Parathyroid adenoma (tissue), 2 donors: Measurements from ENCODE around the gene ADARB2.

Source experiments
- H2AFZ ChIP-seq: fragments of 300-600 bp; sonication (generic); one replicate; pipeline ENCODE4 v1.7.0; 2017; ENCODE audit warnings: antibody characterized with exemption, mild to moderate bottlenecking
- H3K27ac ChIP-seq: fragments of 300-600 bp; sonication (generic); one replicate; pipeline ENCODE4 v1.7.0; 2017
- H3K27me3 ChIP-seq: fragments of 300-600 bp; sonication (generic); one replicate; pipeline ENCODE4 v1.7.0; 2017; ENCODE audit warnings: low read length; ENCODE audit not compliant: control insufficient read depth, insufficient read depth
- H3K36me3 ChIP-seq: fragments of 300-600 bp; sonication (generic); one replicate; pipeline ENCODE4 v1.7.0; 2017; ENCODE audit warnings: low read length; ENCODE audit not compliant: control insufficient read depth, insufficient read depth
- H3K4me1 ChIP-seq: fragments of 300-600 bp; sonication (generic); one replicate; pipeline ENCODE4 v1.7.0; 2017; ENCODE audit warnings: control low read depth
- H3K4me2 ChIP-seq: fragments of 300-600 bp; sonication (generic); one replicate; pipeline ENCODE4 v1.7.0; 2017; ENCODE audit warnings: low read length
- H3K4me3 ChIP-seq: fragments of 300-600 bp; sonication (generic); one replicate; pipeline ENCODE4 v1.7.0; 2017; ENCODE audit warnings: low read depth, low read length
- H3K79me2 ChIP-seq: fragments of 300-600 bp; sonication (generic); one replicate; pipeline ENCODE4 v1.7.0; 2017; ENCODE audit warnings: control low read depth
- H3K9ac ChIP-seq: fragments of 300-600 bp; sonication (generic); one replicate; pipeline ENCODE4 v1.7.0; 2017; ENCODE audit warnings: mild to moderate bottlenecking
- H3K9me3 ChIP-seq: fragments of 300-600 bp; sonication (generic); one replicate; pipeline ENCODE4 v1.7.0; 2017; ENCODE audit warnings: low read length; ENCODE audit not compliant: control insufficient read depth
- TF ChIP-seq, protein P1 (sequence below): fragments of 300-600 bp; sonication (generic); IDR thresholded peaks from one replicate; pipeline ENCODE4 v1.7.0; 2017; ENCODE audit warnings: antibody characterized with exemption, mild to moderate bottlenecking
- donor health status: primary hyperparathyroidism.

ADARB2 gene

GRCh38 chr10:1402016-1402770 is 335.1 kb downstream of the ADARB2 start:
- Histone ChIP-seq H3K4me1 (no peaks in the 10 kb centered on the region), H3K27me3 (no peaks in the 10 kb centered on the region), H3K79me2 (no peaks in the 10 kb centered on the region), H3K27ac (no peak overlapping the region), H3K36me3 (no peaks in the 10 kb centered on the region), H3K9ac (no peak overlapping the region), H3K4me2 (no peak overlapping the region), H2AFZ (no peak overlapping the region), H3K9me3 (no peaks in the 10 kb centered on the region), H3K4me3 (no peak overlapping the region)
- TF ChIP-seq, protein P1, sequence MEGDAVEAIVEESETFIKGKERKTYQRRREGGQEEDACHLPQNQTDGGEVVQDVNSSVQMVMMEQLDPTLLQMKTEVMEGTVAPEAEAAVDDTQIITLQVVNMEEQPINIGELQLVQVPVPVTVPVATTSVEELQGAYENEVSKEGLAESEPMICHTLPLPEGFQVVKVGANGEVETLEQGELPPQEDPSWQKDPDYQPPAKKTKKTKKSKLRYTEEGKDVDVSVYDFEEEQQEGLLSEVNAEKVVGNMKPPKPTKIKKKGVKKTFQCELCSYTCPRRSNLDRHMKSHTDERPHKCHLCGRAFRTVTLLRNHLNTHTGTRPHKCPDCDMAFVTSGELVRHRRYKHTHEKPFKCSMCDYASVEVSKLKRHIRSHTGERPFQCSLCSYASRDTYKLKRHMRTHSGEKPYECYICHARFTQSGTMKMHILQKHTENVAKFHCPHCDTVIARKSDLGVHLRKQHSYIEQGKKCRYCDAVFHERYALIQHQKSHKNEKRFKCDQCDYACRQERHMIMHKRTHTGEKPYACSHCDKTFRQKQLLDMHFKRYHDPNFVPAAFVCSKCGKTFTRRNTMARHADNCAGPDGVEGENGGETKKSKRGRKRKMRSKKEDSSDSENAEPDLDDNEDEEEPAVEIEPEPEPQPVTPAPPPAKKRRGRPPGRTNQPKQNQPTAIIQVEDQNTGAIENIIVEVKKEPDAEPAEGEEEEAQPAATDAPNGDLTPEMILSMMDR: no peak

GRCh38 chr10:1401071-1401965 is 336.0 kb downstream of the ADARB2 start:
- Histone ChIP-seq H3K36me3 (no peaks in the 10 kb centered on the region), H3K9me3 (no peaks in the 10 kb centered on the region), H3K4me1 (no peaks in the 10 kb centered on the region), H3K79me2 (no peaks in the 10 kb centered on the region), H2AFZ (no peak overlapping the region), H3K27me3 (no peaks in the 10 kb centered on the region), H3K4me3 (no peak overlapping the region), H3K27ac (no peak overlapping the region), H3K4me2 (no peak overlapping the region), H3K9ac (no peak overlapping the region)
- TF ChIP-seq, protein P1: no peak

DNA sequence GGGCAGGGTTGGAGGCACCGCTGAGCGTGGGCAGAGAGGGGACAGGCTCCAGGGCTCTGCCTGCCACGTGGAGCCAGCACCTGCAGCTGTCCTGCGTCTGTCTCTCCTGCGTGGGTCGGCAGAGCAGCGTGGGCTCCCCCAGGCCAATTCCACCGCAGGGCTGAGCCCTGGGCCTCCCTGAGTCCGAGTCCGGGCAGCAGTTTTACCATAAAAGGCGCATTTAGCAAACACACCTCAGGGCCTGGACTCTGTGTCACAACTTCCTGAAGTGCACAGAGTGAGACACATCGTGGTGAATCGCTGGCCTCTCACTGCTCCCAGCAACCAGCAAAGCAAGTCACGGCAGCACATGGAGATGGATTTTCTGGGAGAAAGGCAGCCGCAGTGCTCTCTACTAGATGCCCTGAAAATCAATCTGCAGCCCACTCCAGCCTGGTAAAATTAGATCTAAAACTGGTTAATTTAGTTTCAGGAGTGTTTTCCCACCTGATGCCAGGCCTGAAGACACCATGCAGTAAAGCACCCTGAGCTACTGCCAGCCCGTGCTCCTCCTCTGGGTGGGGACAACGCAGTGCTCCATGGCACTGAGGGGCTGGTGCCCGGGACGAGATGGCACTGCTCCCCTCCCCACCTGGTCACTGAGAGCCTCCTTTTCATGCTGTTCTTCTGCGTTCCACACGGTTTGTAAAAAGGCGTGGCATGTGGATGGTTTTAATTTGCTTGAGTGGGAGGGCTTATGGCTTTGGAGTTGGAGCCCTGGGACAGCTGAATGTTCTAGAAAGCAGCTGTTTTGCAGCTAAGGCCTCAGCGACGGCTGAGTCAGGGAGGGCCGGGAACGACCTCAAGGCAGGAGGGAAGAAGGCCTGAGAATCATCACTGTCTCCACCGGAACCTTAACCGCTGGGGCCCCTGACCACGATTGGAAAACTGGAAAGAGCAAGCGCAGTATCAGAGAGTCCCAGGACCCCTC is 336.9 kb downstream of the ADARB2 start:
- no peaks in the 10 kb centered on the region for H3K4me1 ChIP-seq
- no peak overlapping the region for H3K9ac ChIP-seq
- H3K4me3 ChIP-seq: no peak overlapping the region
- no peaks in the 10 kb centered on the region for H3K36me3 ChIP-seq
- no peak overlapping the region for H2AFZ ChIP-seq
- TF ChIP-seq, protein P1: no peak
- H3K4me2 ChIP-seq: no peak overlapping the region
- no peaks in the 10 kb centered on the region for H3K27me3 ChIP-seq
- H3K9me3 ChIP-seq: no peaks in the 10 kb centered on the region
- H3K27ac ChIP-seq: no peak overlapping the region
- H3K79me2 ChIP-seq: no peaks in the 10 kb centered on the region

- TF ChIP-seq, protein P1: no peak
- no peaks in the 10 kb centered on the region for H3K4me1 ChIP-seq
- H3K9ac ChIP-seq: no peak overlapping the region
- no peak overlapping the region for H3K27ac ChIP-seq
- no peaks in the 10 kb centered on the region for H3K79me2 ChIP-seq
- no peak overlapping the region for H3K4me2 ChIP-seq
- no peak overlapping the region for H3K4me3 ChIP-seq
- no peaks in the 10 kb centered on the region for H3K9me3 ChIP-seq
- H3K36me3 ChIP-seq: no peaks in the 10 kb centered on the region
- H3K27me3 ChIP-seq: no peaks in the 10 kb centered on the region
- no peak overlapping the region for H2AFZ ChIP-seq
Measured at GRCh38 chr10:1399431-1400100, 337.8 kb downstream of the ADARB2 start.
